Stomach (tissue), 9 donors: ENCODE results near the gene ARHGEF3. TPM values are rescaled to one million over a fixed set of nuclear protein-coding genes. Genes with fewer than 3 reads are reported as not detected.

ENCODE experiments used
- DNase-seq, 2 donors: peaks; one replicate each; pipeline versions ENCODE4 v3.0.0 to v3.0.0-alpha.2; 2013 to 2019
- H3K27ac ChIP-seq, 5 donors: fragments of 200-600 bp in 4 of 5; sonication (generic) in 4 of 5; one replicate each; pipeline ENCODE4 v1.5.1; 2013 to 2019; ENCODE audit warnings: mild to moderate bottlenecking in 1 of 5, moderate library complexity in 1 of 5
- H3K27me3 ChIP-seq, 3 donors: fragments of 200-600 bp; sonication (generic); one replicate each; pipeline ENCODE4 v1.5.1; 2017 to 2019; ENCODE audit warnings: mixed run types in 1 of 3
- H3K36me3 ChIP-seq, 4 donors: fragments of 200-600 bp; sonication (generic); 1 replicate in 3 of 4; 2 replicates in 1 of 4; pipeline ENCODE4 v1.5.1; 2016 to 2019
- H3K4me1 ChIP-seq, 4 donors: fragments of 200-600 bp; sonication (generic); one replicate each; pipeline ENCODE4 v1.5.1; 2016 to 2019
- H3K4me3 ChIP-seq, 4 donors: fragments of 200-600 bp; sonication (generic) in 3 of 4; one replicate each; pipeline ENCODE4 v1.5.1; 2016 to 2019; ENCODE audit warnings: mild to moderate bottlenecking in 1 of 4
- H3K9me3 ChIP-seq, 4 donors: fragments of 200-600 bp; sonication (generic); one replicate each; pipeline ENCODE4 v1.5.1; 2016 to 2019
- CTCF ChIP-seq, 7 experiments: fragments of 450-650 bp in 4 of 7; fragments of 200-600 bp in 3 of 7; sonication (generic) in 3 of 7; IDR thresholded peaks; one replicate each; pipeline ENCODE4 v1.5.1; 2016 to 2019; ENCODE audit warnings: antibody characterized with exemption in 7 of 7, control low read depth in 2 of 7, mild to moderate bottlenecking in 1 of 7
- EP300 ChIP-seq: sonication (generic); formaldehyde crosslinking; IDR thresholded peaks from one replicate; pipeline ENCODE4 v1.6.1; 2017; ENCODE audit warnings: antibody characterized with exemption
- POLR2A ChIP-seq, 4 donors: fragments of 450-650 bp; IDR thresholded peaks; one replicate each; pipeline ENCODE4 v1.6.1; 2016; ENCODE audit warnings: antibody characterized with exemption in 4 of 4, control low read depth in 2 of 4, mild to moderate bottlenecking in 1 of 4, moderate library complexity in 1 of 4
- POLR2AphosphoS5 ChIP-seq, 3 donors: sonication (generic); formaldehyde crosslinking; IDR thresholded peaks; one replicate each; pipeline ENCODE4 v1.6.1; 2016; ENCODE audit warnings: antibody characterized with exemption in 3 of 3
- WGBS, 5 donors: extraction: QIAGEN DNeasy Blood & Tissue Kit in 3 of 5; methylation state at CpG; one replicate each; pipeline versions ENCODE4 v1.1.5 to v1.1.7; 2013 to 2018; 5-methylcytosine and 5-hydroxymethylcytosine counted together
- intact Hi-C: fragments of 100-400 bp; cut with DNase I; formaldehyde crosslinking; loops from one replicate; pipeline ENCODE4 v1.15.1; 2023; ENCODE audit warnings: low total_unique reads
- polyA plus RNA-seq, 3 donors: library from polyadenylated mRNA; stranded (reverse); fragments of 200-250 nt; gene quantifications; one replicate each; pipeline ENCODE4 v1.2.3, GENCODE V29; 2013
- total RNA-seq, 5 donors: library from RNA; depleted of rRNA; stranded (reverse); fragments of >200 nt; gene quantifications; one replicate each; pipeline versions ENCODE4 v1.1.0 to v1.2.3, GENCODE V29; 2014 to 2016
- donor health status: healthy with polysubstance abuse.
- donor health status: Bipolar disorder and iron deficiency.
- donor health status: healthy.

ARHGEF3 gene
- total and polyA plus RNA-seq, 8 donors: 6.2 to 23.8 (median 14.2) TPM

- intact Hi-C loops: no loop called here
- Histone ChIP-seq H3K36me3 (no peaks in the 10 kb centered on the region), H3K9me3 (no peaks in the 10 kb centered on the region), H3K4me1 (peaks cover 6 to 32% (median 18%) of the 10 kb centered on the region in 4 donors), H3K4me3 (no peak overlapping the region), H3K27ac (no peak overlapping the region), H3K27me3 (no peaks in the 10 kb centered on the region)
- TF ChIP-seq POLR2AphosphoS5 (IDR thresholded peaks at IDR 0.05) (no peak), CTCF (IDR thresholded peaks at IDR 0.05) (no peak), EP300 (no peak), POLR2A (IDR thresholded peaks at IDR 0.05) (no peak)
- no peak for DNase-seq
- 71 to 87% (median 78%) methylated on average over 2 of the region's 2 CpGs for WGBS, 5 donors
These were observed 17.5 kb upstream of the ARHGEF3 start for GRCh38 chr3:56819016-56819809.

GRCh38 chr3:56818156-56818985, 16.6 kb upstream of the ARHGEF3 start:
- no peaks in the 10 kb centered on the region for H3K9me3 ChIP-seq
- intact Hi-C loops: no loop called here
- TF ChIP-seq POLR2A (IDR thresholded peaks at IDR 0.05) (no peak), POLR2AphosphoS5 (IDR thresholded peaks at IDR 0.05) (no peak), CTCF (IDR thresholded peaks at IDR 0.05) (no peak), EP300 (no peak)
- H3K27me3 ChIP-seq: no peaks in the 10 kb centered on the region
- H3K36me3 ChIP-seq: no peaks in the 10 kb centered on the region
- DNase-seq: no peak
- H3K4me3 ChIP-seq: no peak overlapping the region
- 36 to 52% (median 50%) methylated on average over 6 of the region's 6 CpGs for WGBS, 5 donors
- peaks cover 0 to 23% (median 11%) of the 10 kb centered on the region in 4 donors for H3K4me1 ChIP-seq
- no peak overlapping the region for H3K27ac ChIP-seq

GRCh38 chr3:56817646-56818045, 15.9 kb upstream of the ARHGEF3 start:
- intact Hi-C loops: no loop called here
- no peak for DNase-seq
- Histone ChIP-seq H3K9me3 (no peaks in the 10 kb centered on the region), H3K4me1 (peaks cover 0 to 22% (median 10%) of the 10 kb centered on the region in 4 donors), H3K36me3 (no peaks in the 10 kb centered on the region), H3K27ac (no peak overlapping the region), H3K27me3 (no peaks in the 10 kb centered on the region), H3K4me3 (no peak overlapping the region)
- TF ChIP-seq POLR2A (IDR thresholded peaks at IDR 0.05) (no peak), EP300 (no peak), POLR2AphosphoS5 (IDR thresholded peaks at IDR 0.05) (no peak), CTCF (IDR thresholded peaks at IDR 0.05) (no peak)
- 73 to 85% (median 81%) methylated on average over 4 of the region's 4 CpGs for WGBS, 5 donors

GRCh38 chr3:56816061-56816460, 14.3 kb upstream of the ARHGEF3 start:
- Histone ChIP-seq H3K27ac (no peak overlapping the region), H3K9me3 (no peaks in the 10 kb centered on the region), H3K36me3 (no peaks in the 10 kb centered on the region), H3K27me3 (no peaks in the 10 kb centered on the region), H3K4me1 (peaks cover 0 to 35% (median 17%) of the 10 kb centered on the region in 4 donors), H3K4me3 (no peak overlapping the region)
- DNase-seq: no peak
- intact Hi-C loops: no loop called here
- TF ChIP-seq CTCF (IDR thresholded peaks at IDR 0.05): no peak
- TF ChIP-seq POLR2A (IDR thresholded peaks at IDR 0.05): no peak
- TF ChIP-seq POLR2AphosphoS5 (IDR thresholded peaks at IDR 0.05): no peak
- TF ChIP-seq EP300: no peak
